Cortex of kidney (tissue), 1 donor: ENCODE measurements around the gene MT1F.
"Not testable (repeated sequence)": the region's sequence is repeated elsewhere in the genome, so short reads cannot be mapped to it uniquely, and the experiment has no call there.

Experiments
- DNase-seq: peaks from one replicate; lab custom pipeline; 2025; lab: John Stamatoyannopoulos, UW

Gene MT1F

GRCh38 chr16:56672761-56673536 is 15.2 kb downstream of the MT1F start:
- no peak for DNase-seq

- DNase-seq: no peak
Observed at GRCh38 chr16:56673921-56674320, 16.2 kb downstream of the MT1F start.

GRCh38 chr16:56674570-56674969 is 16.8 kb downstream of the MT1F start:
- not testable (repeated sequence) for DNase-seq

- DNase-seq: no peak
Observed at GRCh38 chr16:56675685-56676210, 18.0 kb downstream of the MT1F start.

- no peak for DNase-seq
Observed at GRCh38 chr16:56677474-56677873, 19.7 kb downstream of the MT1F start.

GRCh38 chr16:56679078-56679730 is 21.4 kb downstream of the MT1F start:
- DNase-seq: no peak

- no peak for DNase-seq
Observed at GRCh38 chr16:56679818-56680217, 22.1 kb downstream of the MT1F start.

GRCh38 chr16:56681939-56682702 is 24.4 kb downstream of the MT1F start, which contains the start of gene MT1X:
MT1X (plus strand) TSS chr16:56682470; CDS start chr16:56682541, 71 bp downstream.
- DNase-seq: peak; percentile 49

- no peak for DNase-seq
Observed at GRCh38 chr16:56682703-56683397, 25.1 kb downstream of the MT1F start.

- DNase-seq: no peak
Observed at GRCh38 chr16:56683424-56684172, 25.8 kb downstream of the MT1F start.

- DNase-seq: no peak
Observed at GRCh38 chr16:56684256-56684925, 26.6 kb downstream of the MT1F start.

- DNase-seq: no peak
Observed at GRCh38 chr16:56684926-56685590, 27.3 kb downstream of the MT1F start.

GRCh38 chr16:56686758-56687157 is 29.0 kb downstream of the MT1F start:
- no peak for DNase-seq

GRCh38 chr16:56688762-56689161 is 31.0 kb downstream of the MT1F start:
- DNase-seq: no peak

- DNase-seq: no peak
Observed at GRCh38 chr16:56689171-56689570, 31.4 kb downstream of the MT1F start.

- no peak for DNase-seq
Observed at GRCh38 chr16:56690420-56691122, 32.8 kb downstream of the MT1F start.

- no peak for DNase-seq
Observed at GRCh38 chr16:56691885-56692284, 34.1 kb downstream of the MT1F start.

- DNase-seq: no peak
Observed at GRCh38 chr16:56695246-56695645, 37.5 kb downstream of the MT1F start.

GRCh38 chr16:56697456-56698155 is 39.8 kb downstream of the MT1F start:
- no peak for DNase-seq
